PC-3 (cell line): ENCODE measurements around the gene ARHGAP31. TPM values are rescaled to one million over a fixed set of nuclear protein-coding genes. Genes with fewer than 3 reads are reported as not detected.

Experiments used
- ATAC-seq: fragments of 200-7000 bp; cut with Tn5 transposase; 2 replicates; pipeline ENCODE4 v1.9.1; 2020; ENCODE audit warnings: mild to moderate bottlenecking, moderate library complexity
- BruUV-seq: library from RNA; stranded (reverse); fragments of 400-500 nt; replicated peaks from 2 replicates; lab custom pipeline; 2021; lab: Mats Ljungman, UMichigan
- CTCF ChIA-PET: fragments of 300-600 bp; sonication (Branson Sonifier 250); formaldehyde crosslinking; loops from one replicate; lab custom pipeline; 2022; ENCODE audit warnings: antibody characterized with exemption; lab: Charles Lee
- POLR2A ChIA-PET: fragments of 300-600 bp; sonication (Branson Sonifier 250); formaldehyde crosslinking; loops from one replicate; lab custom pipeline; 2022; ENCODE audit warnings: antibody characterized with exemption; ENCODE audit not compliant: unreplicated experiment; lab: Charles Lee
- DNase-seq: peaks from one replicate; pipeline ENCODE4 v3.0.0-alpha.2; 2015
- H2AFZ ChIP-seq: fragments of 300-600 bp; sonication (generic); 2 replicates; pipeline ENCODE4 v1.6.0; 2016; ENCODE audit warnings: antibody characterized with exemption, low read length
- H3F3A ChIP-seq: fragments of 300-600 bp; sonication (generic); one replicate; pipeline ENCODE4 v1.6.0; 2017; ENCODE audit warnings: antibody characterized with exemption, low read length, control low read depth, mild to moderate bottlenecking; ENCODE audit not compliant: unreplicated experiment
- H3K27ac ChIP-seq: fragments of 300-600 bp; sonication (generic); 2 replicates; pipeline ENCODE4 v1.5.1; 2016; ENCODE audit warnings: mild to moderate bottlenecking, low read length
- H3K27me3 ChIP-seq: fragments of 300-600 bp; sonication (generic); 2 replicates; pipeline ENCODE4 v1.6.1; 2016; ENCODE audit warnings: low read length, mixed read lengths
- H3K36me3 ChIP-seq: fragments of 300-600 bp; sonication (generic); 2 replicates; pipeline ENCODE4 v1.6.1; 2016; ENCODE audit warnings: low read depth, mixed run types, low read length, mixed read lengths
- H3K4me1 ChIP-seq: fragments of 300-600 bp; sonication (generic); 2 replicates; pipeline ENCODE4 v1.5.1; 2016; ENCODE audit warnings: low read length; ENCODE audit not compliant: insufficient read depth
- H3K4me2 ChIP-seq: fragments of 300-600 bp; sonication (generic); 2 replicates; pipeline ENCODE4 v1.6.0; 2016; ENCODE audit warnings: low read length
- H3K4me3 ChIP-seq: fragments of 300-600 bp; sonication (generic); 2 replicates; pipeline ENCODE4 v1.5.1; 2016; ENCODE audit warnings: mild to moderate bottlenecking, low read length, mixed read lengths
- H3K79me2 ChIP-seq: fragments of 300-600 bp; sonication (generic); 2 replicates; pipeline ENCODE4 v1.6.1; 2017; ENCODE audit warnings: low read length, mixed read lengths
- H3K9ac ChIP-seq: fragments of 300-600 bp; sonication (generic); 2 replicates; pipeline ENCODE4 v1.6.0; 2016; ENCODE audit warnings: mild to moderate bottlenecking, low read length
- H3K9me2 ChIP-seq: fragments of 300-600 bp; sonication (generic); replicated peaks from 2 replicates; pipeline ENCODE4 v1.6.1; 2016; ENCODE audit warnings: mixed run types, low read length, mixed read lengths
- H3K9me3 ChIP-seq: fragments of 300-600 bp; sonication (generic); 2 replicates; pipeline ENCODE4 v1.6.1; 2016; ENCODE audit warnings: low read length, mixed read lengths
- H4K20me1 ChIP-seq: fragments of 300-600 bp; sonication (generic); 2 replicates; pipeline ENCODE4 v1.6.1; 2016; ENCODE audit warnings: low read length, mixed read lengths
- EZH2 ChIP-seq: fragments of 300-600 bp; sonication (generic); IDR thresholded peaks from one replicate; pipeline ENCODE4 v1.6.1; 2017; ENCODE audit warnings: antibody characterized with exemption, mild to moderate bottlenecking, low read length; ENCODE audit not compliant: unreplicated experiment
- EZH2phosphoT487 ChIP-seq: fragments of 300-600 bp; sonication (generic); IDR thresholded peaks from 2 replicates; pipeline ENCODE4 v1.6.1; 2018; ENCODE audit warnings: mild to moderate bottlenecking, antibody characterized with exemption, low read length, borderline replicate concordance
- intact Hi-C: fragments of 100-400 bp; cut with micrococcal nuclease; formaldehyde crosslinking; loops from 2 replicates; pipeline ENCODE4 v1.9.0; 2023
- total RNA-seq: library from RNA; depleted of rRNA; stranded (reverse); fragments of >200 nt; gene quantifications from 2 replicates; pipeline ENCODE4 v1.2.3, GENCODE V29; 2014
- TF ChIP-seq, protein P1 (sequence below): fragments of 300-600 bp; sonication (generic); conservative IDR thresholded peaks from 2 replicates; pipeline ENCODE4 v1.5.1; 2017; ENCODE audit warnings: antibody characterized with exemption, low read depth, mild to moderate bottlenecking, low read length

Gene ARHGAP31
- total RNA-seq, 1 experiment from 2014 or later = 7.8 TPM

DNA sequence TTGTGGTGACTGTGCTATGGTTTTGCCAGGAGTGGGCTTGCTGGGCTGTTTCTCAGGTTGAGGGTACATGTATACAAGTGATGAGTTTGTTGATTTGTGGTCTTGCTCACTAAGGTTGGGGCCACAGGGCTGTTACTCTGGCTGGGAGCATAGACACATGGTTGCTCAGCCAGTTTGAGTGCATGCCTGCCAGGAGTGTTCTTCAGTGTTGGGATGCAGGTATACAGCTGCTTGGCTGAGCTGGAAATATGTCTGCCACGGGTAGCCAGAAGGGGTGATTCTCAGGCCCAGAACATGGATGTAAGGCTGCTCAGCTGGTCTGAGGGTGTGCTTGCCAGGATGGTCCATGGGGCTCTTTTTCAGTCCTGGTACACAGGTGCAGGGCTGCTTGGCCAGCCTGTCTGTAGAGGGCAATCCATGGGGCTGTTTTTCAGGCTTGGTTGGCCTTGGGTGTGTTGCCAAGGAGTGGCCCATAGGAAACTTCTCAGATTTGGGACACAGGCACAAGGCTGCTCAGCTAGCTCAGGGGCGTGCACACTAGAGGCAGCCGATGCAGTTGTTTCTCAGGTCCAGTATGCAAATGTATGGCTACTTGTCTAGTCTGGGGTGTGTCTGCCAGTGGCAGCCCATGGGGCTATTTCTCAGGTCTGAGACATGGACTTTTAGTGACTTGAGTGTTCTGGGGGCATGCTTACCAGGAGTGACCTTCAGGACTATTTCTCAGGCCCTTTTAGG lies 5.3 kb upstream of the ARHGAP31 start:
- H2AFZ ChIP-seq = no peak overlapping the region
- H3K4me3 ChIP-seq = no peak overlapping the region
- TF ChIP-seq EZH2phosphoT487 (no peak), EZH2 (no peak)
- TF ChIP-seq, protein P1, sequence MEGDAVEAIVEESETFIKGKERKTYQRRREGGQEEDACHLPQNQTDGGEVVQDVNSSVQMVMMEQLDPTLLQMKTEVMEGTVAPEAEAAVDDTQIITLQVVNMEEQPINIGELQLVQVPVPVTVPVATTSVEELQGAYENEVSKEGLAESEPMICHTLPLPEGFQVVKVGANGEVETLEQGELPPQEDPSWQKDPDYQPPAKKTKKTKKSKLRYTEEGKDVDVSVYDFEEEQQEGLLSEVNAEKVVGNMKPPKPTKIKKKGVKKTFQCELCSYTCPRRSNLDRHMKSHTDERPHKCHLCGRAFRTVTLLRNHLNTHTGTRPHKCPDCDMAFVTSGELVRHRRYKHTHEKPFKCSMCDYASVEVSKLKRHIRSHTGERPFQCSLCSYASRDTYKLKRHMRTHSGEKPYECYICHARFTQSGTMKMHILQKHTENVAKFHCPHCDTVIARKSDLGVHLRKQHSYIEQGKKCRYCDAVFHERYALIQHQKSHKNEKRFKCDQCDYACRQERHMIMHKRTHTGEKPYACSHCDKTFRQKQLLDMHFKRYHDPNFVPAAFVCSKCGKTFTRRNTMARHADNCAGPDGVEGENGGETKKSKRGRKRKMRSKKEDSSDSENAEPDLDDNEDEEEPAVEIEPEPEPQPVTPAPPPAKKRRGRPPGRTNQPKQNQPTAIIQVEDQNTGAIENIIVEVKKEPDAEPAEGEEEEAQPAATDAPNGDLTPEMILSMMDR = no peak
- CTCF ChIA-PET = no interaction called here
- no peaks in the 10 kb centered on the region for H3K27me3 ChIP-seq
- POLR2A ChIA-PET = no interaction called here
- no peaks in the 10 kb centered on the region for H4K20me1 ChIP-seq
- intact Hi-C loops = no loop called here
- no peak for DNase-seq
- no peaks in the 10 kb centered on the region for H3K36me3 ChIP-seq
- no peaks in the 10 kb centered on the region for H3F3A ChIP-seq
- H3K4me1 ChIP-seq = peaks cover 8% of the 10 kb centered on the region
- BruUV-seq = no TSS peak
- peaks cover 11% of the 10 kb centered on the region for H3K9me3 ChIP-seq
- H3K27ac ChIP-seq = no peak overlapping the region
- no peaks in the 10 kb centered on the region for H3K9me2 ChIP-seq
- H3K79me2 ChIP-seq = no peaks in the 10 kb centered on the region
- ATAC-seq = no peak
- no peak overlapping the region for H3K9ac ChIP-seq
- H3K4me2 ChIP-seq = no peak overlapping the region

DNA sequence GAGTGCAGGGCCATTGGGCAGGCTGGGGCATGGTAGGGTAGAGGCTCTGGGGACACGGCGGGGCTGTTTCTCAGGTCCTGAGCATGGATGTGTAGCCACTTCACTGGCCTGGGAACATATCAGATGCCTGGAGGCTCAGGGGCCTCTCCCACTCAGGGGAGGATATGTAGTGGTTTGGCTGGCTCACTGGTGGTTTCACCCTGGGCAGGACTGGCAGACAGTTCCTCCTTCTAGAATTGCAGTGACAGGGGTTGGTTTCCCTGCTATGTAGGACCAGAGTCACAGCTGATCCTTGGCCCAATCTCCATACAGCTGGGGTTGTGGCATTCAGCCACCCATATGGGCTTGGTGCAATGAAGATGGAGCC lies 4.8 kb upstream of the ARHGAP31 start:
- H3K4me1 ChIP-seq = peaks cover 8% of the 10 kb centered on the region
- no peaks in the 10 kb centered on the region for H4K20me1 ChIP-seq
- ChIA-PET CTCF (no interaction called here), POLR2A (no interaction called here)
- H2AFZ ChIP-seq = no peak overlapping the region
- H3K79me2 ChIP-seq = no peaks in the 10 kb centered on the region
- H3K4me3 ChIP-seq = no peak overlapping the region
- no peaks in the 10 kb centered on the region for H3K36me3 ChIP-seq
- ATAC-seq (no peak), DNase-seq (no peak)
- H3K27me3 ChIP-seq = no peaks in the 10 kb centered on the region
- BruUV-seq = no TSS peak
- TF ChIP-seq EZH2phosphoT487 = no peak
- TF ChIP-seq, protein P1 = no peak
- TF ChIP-seq EZH2 = no peak
- H3F3A ChIP-seq = no peaks in the 10 kb centered on the region
- peaks cover 11% of the 10 kb centered on the region for H3K9me3 ChIP-seq
- H3K4me2 ChIP-seq = no peak overlapping the region
- H3K9ac ChIP-seq = no peak overlapping the region
- H3K27ac ChIP-seq = no peak overlapping the region
- intact Hi-C loops = no loop called here
- H3K9me2 ChIP-seq = no peaks in the 10 kb centered on the region

DNA sequence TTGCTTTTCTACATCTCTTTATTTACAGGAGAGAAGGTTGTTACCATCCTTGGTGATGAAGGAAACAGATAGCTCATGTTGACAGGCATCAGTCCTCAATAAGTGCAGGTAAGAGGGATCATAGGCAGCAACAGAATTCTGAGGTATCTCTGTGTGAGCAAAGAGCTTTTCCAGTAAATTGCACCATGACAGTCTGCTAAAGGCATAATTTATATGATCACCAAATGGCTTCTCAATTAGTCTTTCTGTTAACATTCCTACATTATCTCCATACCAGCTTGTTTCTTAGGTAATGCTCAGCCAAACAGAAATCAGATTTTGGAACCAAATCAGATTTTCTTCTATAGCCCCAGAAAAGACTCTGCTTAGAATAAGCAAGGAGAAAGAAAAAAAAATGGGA lies 3.6 kb upstream of the ARHGAP31 start:
- Histone ChIP-seq H4K20me1 (no peaks in the 10 kb centered on the region), H3K4me1 (peaks cover 8% of the 10 kb centered on the region), H3K9ac (no peak overlapping the region), H3K4me3 (no peak overlapping the region), H3K27me3 (no peaks in the 10 kb centered on the region), H3K4me2 (no peak overlapping the region), H3K79me2 (peaks cover 11% of the 10 kb centered on the region), H3K36me3 (no peaks in the 10 kb centered on the region), H3F3A (no peaks in the 10 kb centered on the region), H3K9me3 (peaks cover 11% of the 10 kb centered on the region), H3K27ac (no peak overlapping the region), H3K9me2 (no peaks in the 10 kb centered on the region), H2AFZ (no peak overlapping the region)
- BruUV-seq = no TSS peak
- CTCF ChIA-PET = no interaction called here
- no peak for DNase-seq
- intact Hi-C loops = no loop called here
- TF ChIP-seq EZH2phosphoT487 (no peak), EZH2 (no peak)
- TF ChIP-seq, protein P1 = no peak
- POLR2A ChIA-PET = no interaction called here
- ATAC-seq = no peak
